Right cardiac atrium (tissue), 5 donors: ENCODE data around the gene PFKFB4. TPM values are rescaled to one million over a fixed set of nuclear protein-coding genes. Genes with fewer than 3 reads are reported as not detected.

Source experiments
- ATAC-seq, 2 donors: fragments of 200-7000 bp; cut with Tn5 transposase; one replicate each; pipeline versions ENCODE4 v1.8.0 to v1.9.1; 2020; ENCODE audit warnings: moderate library complexity in 2 of 2, mild to moderate bottlenecking in 1 of 2
- DNase-seq, 3 donors: peaks; one replicate each; pipeline ENCODE4 v3.0.0-alpha.2; 2020
- H3K27ac ChIP-seq: one replicate; pipeline ENCODE4 v1.5.1; 2013; ENCODE audit warnings: mild to moderate bottlenecking, low read length, control low read depth, moderate library complexity
- H3K27me3 ChIP-seq: one replicate; pipeline ENCODE4 v1.6.1; 2013; ENCODE audit not compliant: control insufficient read depth, insufficient read depth
- H3K4me1 ChIP-seq: one replicate; pipeline ENCODE4 v1.6.1; 2013; ENCODE audit warnings: low read length; ENCODE audit not compliant: control insufficient read depth, insufficient read depth
- H3K4me3 ChIP-seq: one replicate; pipeline ENCODE4 v1.5.1; 2013; ENCODE audit warnings: low read length, control low read depth
- H3K9me3 ChIP-seq: one replicate; pipeline ENCODE4 v1.6.1; 2013; ENCODE audit warnings: low read length; ENCODE audit not compliant: control insufficient read depth
- WGBS: extraction: QIAGEN DNeasy Blood & Tissue Kit; methylation state at CpG from one replicate; pipeline ENCODE4 v1.1.7; 2013; 5-methylcytosine and 5-hydroxymethylcytosine counted together
- intact Hi-C, 4 donors: fragments of 100-400 bp; cut with DNase I; formaldehyde crosslinking; loops; one replicate each; pipeline versions ENCODE4 v1.11.0 to v1.14.0; 2022 to 2023
- polyA plus RNA-seq: library from polyadenylated mRNA; stranded (reverse); fragments of 200-250 nt; gene quantifications from one replicate; pipeline ENCODE4 v1.2.3, GENCODE V29; 2013
- total RNA-seq, 4 donors: library from RNA; stranded (reverse); fragmentation: NEBNext Ultra II Directional; extraction: Animal tissue kit (Norgen Biotek cat#: 25700); gene quantifications; one replicate each; pipeline ENCODE4 v1.2.1, GENCODE V29; 2021
- donor health status: healthy with polysubstance abuse.
- donor health status: DM: no; HTN: yes; CAD: no.
- donor health status: DM: no; HTN: no; CAD: no.
- donor health status: DM: no; HTN: yes; CAD: no; lungs with severe emphysema.
- donor health status: DM: yes; HTN: yes; CAD: no.

PFKFB4 gene
- total and polyA plus RNA-seq, 5 donors = 0.75 to 2.7 (median 2.0) TPM

DNA sequence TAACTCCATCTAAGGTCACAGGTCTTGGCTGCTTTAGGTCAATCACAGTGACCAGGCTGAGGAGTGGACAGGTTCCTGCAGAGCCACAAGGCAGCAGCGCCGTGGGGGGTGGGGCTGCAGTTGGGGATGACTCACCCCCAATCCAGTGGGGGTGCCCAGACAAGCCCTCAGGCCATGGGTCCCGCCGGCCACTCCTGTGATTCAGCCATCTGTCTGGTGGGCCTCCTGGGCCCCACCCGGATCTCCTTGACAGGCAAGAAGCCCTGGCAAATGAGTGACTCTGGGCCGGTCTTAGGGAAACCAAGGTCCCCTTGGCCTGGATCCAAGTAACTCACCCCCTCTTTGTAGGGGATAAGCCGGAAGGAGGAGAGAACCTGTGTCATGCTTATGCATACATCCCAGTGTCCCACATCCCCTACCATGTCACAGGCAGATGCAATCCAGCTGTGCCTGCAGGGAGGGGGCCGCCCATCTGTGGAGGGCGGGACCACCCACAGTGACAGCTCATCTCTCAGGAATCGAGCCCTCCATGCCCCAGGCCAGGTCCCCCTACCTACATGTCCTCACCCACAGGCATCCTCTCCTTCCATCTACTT, 39.0 kb upstream of the PFKFB4 start:
- peak in 1 of 2 donors; percentile 12 for ATAC-seq
- intact Hi-C loops = no loop called here
- DNase-seq = peak; percentile 66 to 69 (median 67)
- Histone ChIP-seq H3K9me3 (no peaks in the 10 kb centered on the region), H3K4me3 (no peak overlapping the region), H3K27ac (peak overlapping the region; percentile 94), H3K4me1 (peaks cover 25% of the 10 kb centered on the region), H3K27me3 (no peaks in the 10 kb centered on the region)
- WGBS = 38% methylated on average over 10 of the region's 10 CpGs

GRCh38 chr3:48595075-48595525, 38.5 kb upstream of the PFKFB4 start, which contains the start of gene COL7A1:
COL7A1 (minus strand) TSS chr3:48595329; CDS start chr3:48595159, 170 bp downstream.
- intact Hi-C loops = no loop called here
- 3% methylated on average over 35 of the region's 35 CpGs for WGBS
- DNase-seq = peak in 2 of 3 donors; percentile 69 to 74

DNA sequence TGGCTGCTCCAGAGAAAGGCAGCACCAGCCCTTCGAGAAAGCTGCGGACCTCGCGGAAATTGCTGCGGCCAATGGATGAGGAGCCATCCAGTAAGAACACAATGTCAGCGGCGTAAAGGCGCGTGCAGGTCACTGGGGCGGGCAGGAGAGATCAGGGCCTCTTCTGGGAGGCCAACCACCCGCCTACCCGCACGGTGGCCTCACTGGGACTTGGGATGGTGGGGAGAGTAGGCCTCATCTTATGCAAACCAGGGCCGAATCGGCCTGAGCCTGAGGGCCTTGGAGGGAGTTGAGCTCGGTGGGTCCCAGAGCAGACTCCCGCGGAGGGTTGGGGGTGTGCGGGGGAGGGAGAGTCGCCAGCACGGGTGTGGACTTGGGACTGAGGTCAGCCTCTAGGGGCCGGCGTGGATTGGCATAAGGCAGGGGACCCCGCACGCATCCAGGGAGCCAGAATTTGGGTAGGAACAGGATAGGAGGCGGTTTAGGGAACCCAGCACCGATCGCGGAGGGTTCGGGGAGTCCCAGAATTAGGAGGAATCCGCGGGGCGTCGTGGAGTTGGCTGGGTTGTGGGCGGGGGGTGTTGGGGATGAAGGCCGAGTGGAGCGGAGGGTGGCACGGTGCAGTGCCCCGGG, 37.9 kb upstream of the PFKFB4 start:
- no peak for ATAC-seq
- Histone ChIP-seq H3K4me3 (peak overlapping the region; percentile 2), H3K27me3 (no peaks in the 10 kb centered on the region), H3K9me3 (no peaks in the 10 kb centered on the region), H3K4me1 (peaks cover 21% of the 10 kb centered on the region), H3K27ac (no peak overlapping the region)
- WGBS = 36% methylated on average over 39 of the region's 39 CpGs
- peak in 2 of 3 donors; percentile 61 to 68 for DNase-seq
- intact Hi-C loops = no loop called here

More at GRCh38 chr3:48595075-48595525, 38.5 kb upstream of the PFKFB4 start, which contains the start of gene COL7A1:
- H3K27me3 ChIP-seq = no peaks in the 10 kb centered on the region
- H3K9me3 ChIP-seq = no peaks in the 10 kb centered on the region
- peak within 1 kb of the TSS; percentile 94 for H3K27ac ChIP-seq
- no peak for ATAC-seq
- peaks cover 25% of the 10 kb centered on the region for H3K4me1 ChIP-seq
- H3K4me3 ChIP-seq = peak within 1 kb of the TSS; percentile 2

DNA sequence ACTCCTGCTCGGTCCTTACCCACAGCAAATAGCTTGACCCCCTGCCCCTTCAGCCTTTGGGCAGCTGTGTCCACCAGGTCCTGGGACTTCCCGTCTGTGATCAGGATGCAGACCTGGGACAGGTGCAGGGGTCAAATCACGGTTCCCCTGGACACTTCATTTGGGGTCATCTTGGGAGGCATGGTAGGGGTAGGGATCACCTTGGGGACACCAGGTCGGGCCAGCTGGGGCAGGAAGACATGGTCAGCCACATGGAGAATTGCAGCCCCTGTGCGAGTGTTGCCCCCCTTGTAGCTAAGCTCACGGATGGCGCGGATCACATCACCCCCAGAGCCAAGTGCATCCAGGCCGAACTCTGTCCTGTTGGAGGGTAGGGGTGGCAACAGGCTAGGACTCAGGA, 36.7 kb upstream of the PFKFB4 start:
- Histone ChIP-seq H3K27ac (no peak overlapping the region), H3K9me3 (no peaks in the 10 kb centered on the region), H3K4me1 (peaks cover 14% of the 10 kb centered on the region), H3K4me3 (no peak overlapping the region), H3K27me3 (no peaks in the 10 kb centered on the region)
- 92% methylated on average over 9 of the region's 9 CpGs for WGBS
- DNase-seq (peak in 1 of 3 donors; percentile 37), ATAC-seq (no peak)
- intact Hi-C loops = no loop called here

- 90% methylated on average over 21 of the region's 21 CpGs for WGBS
- Histone ChIP-seq H3K4me3 (no peak overlapping the region), H3K27me3 (no peaks in the 10 kb centered on the region), H3K4me1 (peaks cover 10% of the 10 kb centered on the region), H3K27ac (no peak overlapping the region), H3K9me3 (no peaks in the 10 kb centered on the region)
- ATAC-seq = no peak
- peak in 2 of 3 donors; percentile 45 to 46 for DNase-seq
- intact Hi-C loops = no loop called here
Observed at GRCh38 chr3:48592519-48593087, 36.0 kb upstream of the PFKFB4 start.

- 90% methylated on average over 22 of the region's 22 CpGs for WGBS
- peaks cover 10% of the 10 kb centered on the region for H3K4me1 ChIP-seq
- no peak for DNase-seq
- H3K9me3 ChIP-seq = no peaks in the 10 kb centered on the region
- intact Hi-C loops = no loop called here
- ATAC-seq = no peak
- H3K27ac ChIP-seq = no peak overlapping the region
- no peak overlapping the region for H3K4me3 ChIP-seq
- no peaks in the 10 kb centered on the region for H3K27me3 ChIP-seq
Observed at GRCh38 chr3:48591886-48592518, 35.4 kb upstream of the PFKFB4 start.

GRCh38 chr3:48591436-48591835, 34.8 kb upstream of the PFKFB4 start:
- DNase-seq (peak in 1 of 3 donors; percentile 47), ATAC-seq (no peak)
- intact Hi-C loops = no loop called here
- Histone ChIP-seq H3K4me1 (peaks cover 6% of the 10 kb centered on the region), H3K4me3 (no peak overlapping the region), H3K27me3 (no peaks in the 10 kb centered on the region), H3K9me3 (no peaks in the 10 kb centered on the region), H3K27ac (no peak overlapping the region)
- 88% methylated on average over 14 of the region's 14 CpGs for WGBS

- ATAC-seq = no peak
- Histone ChIP-seq H3K4me3 (no peak overlapping the region), H3K9me3 (no peaks in the 10 kb centered on the region)
Observed at GRCh38 chr3:48588230-48588629, 31.6 kb upstream of the PFKFB4 start.

GRCh38 chr3:48587686-48588085, 31.1 kb upstream of the PFKFB4 start:
- no peak overlapping the region for H3K27ac ChIP-seq
- DNase-seq (no peak), ATAC-seq (no peak)
- no peaks in the 10 kb centered on the region for H3K27me3 ChIP-seq
- H3K4me1 ChIP-seq = no peaks in the 10 kb centered on the region
- no peak overlapping the region for H3K4me3 ChIP-seq
- no peaks in the 10 kb centered on the region for H3K9me3 ChIP-seq
- 81% methylated on average over 11 of the region's 11 CpGs for WGBS
- intact Hi-C loops = no loop called here

More at GRCh38 chr3:48588230-48588629, 31.6 kb upstream of the PFKFB4 start:
- intact Hi-C loops = no loop called here
- DNase-seq = no peak
- 64% methylated on average over 15 of the region's 15 CpGs for WGBS
- no peak overlapping the region for H3K27ac ChIP-seq
- H3K27me3 ChIP-seq = no peaks in the 10 kb centered on the region
- H3K4me1 ChIP-seq = no peaks in the 10 kb centered on the region

DNA sequence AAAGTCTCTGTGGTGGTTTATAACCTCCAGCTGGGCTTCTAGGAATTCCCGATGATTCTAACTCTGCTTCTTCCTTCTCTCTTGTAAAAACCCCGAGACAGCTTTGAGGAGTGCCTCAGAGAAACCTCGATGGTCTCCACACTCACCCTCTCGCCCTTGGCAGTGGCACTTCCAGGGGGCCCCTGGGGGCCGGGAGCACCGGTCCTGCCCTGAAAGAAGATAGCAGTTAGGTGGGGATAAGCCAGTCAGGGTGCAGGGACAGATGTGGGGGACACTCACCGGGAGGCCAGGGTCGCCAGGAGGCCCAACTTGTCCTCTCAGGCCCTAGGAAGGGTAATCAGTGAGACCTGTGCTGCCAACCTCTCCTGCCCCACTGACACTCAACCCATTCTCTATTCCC, 28.8 kb upstream of the PFKFB4 start:
- DNase-seq (no peak), ATAC-seq (no peak)
- no peaks in the 10 kb centered on the region for H3K9me3 ChIP-seq
- H3K27me3 ChIP-seq = no peaks in the 10 kb centered on the region
- H3K4me1 ChIP-seq = no peaks in the 10 kb centered on the region
- H3K27ac ChIP-seq = no peak overlapping the region
- 77% methylated on average over 8 of the region's 8 CpGs for WGBS
- no peak overlapping the region for H3K4me3 ChIP-seq
- intact Hi-C loops = no loop called here

DNA sequence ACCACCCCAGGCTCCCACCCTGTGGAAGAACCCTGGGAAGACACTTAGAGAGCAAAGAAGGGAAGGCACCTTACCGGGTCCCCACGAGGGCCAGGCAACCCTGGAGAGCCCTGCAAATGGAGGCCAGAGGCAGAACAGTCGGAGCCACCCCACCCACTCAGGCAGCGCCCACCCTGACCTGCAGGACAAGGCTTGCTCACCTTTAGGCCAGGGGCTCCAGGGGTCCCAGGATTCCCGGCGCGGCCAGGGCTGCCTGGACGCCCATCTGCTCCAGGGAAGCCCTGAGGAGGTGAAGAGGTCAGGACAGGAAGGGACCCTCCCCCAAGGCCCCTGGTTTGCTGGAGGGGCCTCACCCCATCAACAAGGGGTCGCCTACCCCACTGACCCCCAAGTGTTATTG, 28.2 kb upstream of the PFKFB4 start:
- no peaks in the 10 kb centered on the region for H3K9me3 ChIP-seq
- ATAC-seq (no peak), DNase-seq (no peak)
- intact Hi-C loops = no loop called here
- H3K27me3 ChIP-seq = no peaks in the 10 kb centered on the region
- WGBS = 88% methylated on average over 9 of the region's 9 CpGs
- H3K4me1 ChIP-seq = no peaks in the 10 kb centered on the region
- no peak overlapping the region for H3K27ac ChIP-seq
- H3K4me3 ChIP-seq = no peak overlapping the region
